ENCODE data around the gene CCDC197. TPM values are rescaled to one million over a fixed set of nuclear protein-coding genes. Genes with fewer than 3 reads are reported as not detected.

CCDC197 gene
- total RNA-seq, 1 donor from 2014 or later, result 1.2 TPM

- Histone ChIP-seq H3K36me3 (no peaks in the 10 kb centered on the region), H3K9me3 (replicated peaks) (no peaks in the 10 kb centered on the region), H3K27ac (replicated peaks) (no peak overlapping the region), H3K4me1 (peaks cover 7% of the 10 kb centered on the region), H3K4me3 (no peak overlapping the region), H3K27me3 (ENCODE audit: low read depth) (no peaks in the 10 kb centered on the region)
- TF ChIP-seq, protein P1, sequence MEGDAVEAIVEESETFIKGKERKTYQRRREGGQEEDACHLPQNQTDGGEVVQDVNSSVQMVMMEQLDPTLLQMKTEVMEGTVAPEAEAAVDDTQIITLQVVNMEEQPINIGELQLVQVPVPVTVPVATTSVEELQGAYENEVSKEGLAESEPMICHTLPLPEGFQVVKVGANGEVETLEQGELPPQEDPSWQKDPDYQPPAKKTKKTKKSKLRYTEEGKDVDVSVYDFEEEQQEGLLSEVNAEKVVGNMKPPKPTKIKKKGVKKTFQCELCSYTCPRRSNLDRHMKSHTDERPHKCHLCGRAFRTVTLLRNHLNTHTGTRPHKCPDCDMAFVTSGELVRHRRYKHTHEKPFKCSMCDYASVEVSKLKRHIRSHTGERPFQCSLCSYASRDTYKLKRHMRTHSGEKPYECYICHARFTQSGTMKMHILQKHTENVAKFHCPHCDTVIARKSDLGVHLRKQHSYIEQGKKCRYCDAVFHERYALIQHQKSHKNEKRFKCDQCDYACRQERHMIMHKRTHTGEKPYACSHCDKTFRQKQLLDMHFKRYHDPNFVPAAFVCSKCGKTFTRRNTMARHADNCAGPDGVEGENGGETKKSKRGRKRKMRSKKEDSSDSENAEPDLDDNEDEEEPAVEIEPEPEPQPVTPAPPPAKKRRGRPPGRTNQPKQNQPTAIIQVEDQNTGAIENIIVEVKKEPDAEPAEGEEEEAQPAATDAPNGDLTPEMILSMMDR (IDR thresholded peaks at IDR 0.05; ENCODE audit: borderline replicate concordance), result no peak
- intact Hi-C loops (cut with micrococcal nuclease), result no loop called here
- DNase-seq, result no peak
Observed at GRCh38 chr14:94028450-94028826, 31.3 kb downstream of the CCDC197 start.

GRCh38 chr14:94029265-94029664 is 32.2 kb downstream of the CCDC197 start:
- Histone ChIP-seq H3K27ac (replicated peaks) (no peak overlapping the region), H3K4me3 (no peak overlapping the region), H3K36me3 (no peaks in the 10 kb centered on the region), H3K4me1 (peaks cover 7% of the 10 kb centered on the region), H3K27me3 (ENCODE audit: low read depth) (no peaks in the 10 kb centered on the region), H3K9me3 (replicated peaks) (no peaks in the 10 kb centered on the region)
- TF ChIP-seq, protein P1 (IDR thresholded peaks at IDR 0.05; ENCODE audit: borderline replicate concordance), result no peak
- intact Hi-C loops (cut with micrococcal nuclease), result no loop called here
- no peak for DNase-seq

GRCh38 chr14:94029671-94030203 is 32.6 kb downstream of the CCDC197 start:
- Histone ChIP-seq H3K9me3 (replicated peaks) (no peaks in the 10 kb centered on the region), H3K4me3 (no peak overlapping the region), H3K27ac (replicated peaks) (no peak overlapping the region), H3K27me3 (ENCODE audit: low read depth) (no peaks in the 10 kb centered on the region), H3K4me1 (peaks cover 7% of the 10 kb centered on the region), H3K36me3 (no peaks in the 10 kb centered on the region)
- intact Hi-C loops (cut with micrococcal nuclease), result loop anchor here (10.0 kb wide), 1 partner anchor 105 kb away; no protein-coding TSS in a partner anchor
- TF ChIP-seq, protein P1 (IDR thresholded peaks at IDR 0.05; ENCODE audit: borderline replicate concordance), result no peak
- DNase-seq, result no peak

GRCh38 chr14:94030571-94030970 is 33.5 kb downstream of the CCDC197 start:
- H3K4me1 ChIP-seq, result peaks cover 7% of the 10 kb centered on the region
- H3K4me3 ChIP-seq, result no peak overlapping the region
- intact Hi-C loops (cut with micrococcal nuclease), result loop anchor here (10.0 kb wide), 1 partner anchor 104 kb away; no protein-coding TSS in a partner anchor
- H3K36me3 ChIP-seq, result no peaks in the 10 kb centered on the region
- TF ChIP-seq, protein P1 (IDR thresholded peaks at IDR 0.05; ENCODE audit: borderline replicate concordance), result no peak
- DNase-seq, result no peak
- no peak overlapping the region for H3K27ac ChIP-seq (replicated peaks)
- H3K27me3 ChIP-seq (ENCODE audit: low read depth), result no peaks in the 10 kb centered on the region
- H3K9me3 ChIP-seq (replicated peaks), result no peaks in the 10 kb centered on the region

DNA sequence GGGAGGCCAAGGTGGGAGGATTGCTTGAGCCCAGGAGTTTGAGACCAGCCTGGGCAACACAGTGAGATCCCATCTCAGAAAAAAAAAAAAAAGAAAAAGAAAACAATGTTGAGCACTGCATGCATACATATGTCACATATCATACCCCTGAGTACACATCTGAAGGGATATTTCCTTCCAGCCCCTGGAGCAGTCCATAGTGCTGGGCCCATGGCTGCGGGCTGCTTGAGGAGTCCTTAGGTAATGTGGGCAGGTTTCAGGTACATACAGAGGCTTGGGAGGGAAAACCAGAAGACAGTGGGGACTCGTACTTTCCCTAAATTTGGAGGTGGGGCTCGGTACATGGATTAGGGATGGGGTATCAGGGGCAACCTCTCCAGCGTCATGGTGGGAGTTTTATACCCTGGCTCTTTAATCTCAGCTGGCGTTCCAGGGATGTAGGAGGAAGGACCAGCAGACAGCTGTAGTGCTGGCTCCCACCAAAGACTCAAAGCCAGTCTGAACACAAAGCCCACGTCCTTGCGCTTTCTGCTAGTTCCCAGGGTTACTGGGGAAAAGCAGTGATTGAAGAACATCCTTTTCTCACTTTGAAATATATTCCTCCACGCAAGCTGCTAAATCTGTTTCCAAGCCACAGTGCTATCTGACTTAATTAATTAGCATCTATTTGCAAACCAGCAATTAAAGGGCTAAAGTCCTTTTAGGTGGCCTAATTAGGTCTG is 34.2 kb downstream of the CCDC197 start:
- H3K9me3 ChIP-seq (replicated peaks), result no peaks in the 10 kb centered on the region
- H3K36me3 ChIP-seq, result no peaks in the 10 kb centered on the region
- H3K4me1 ChIP-seq, result peaks cover 14% of the 10 kb centered on the region
- H3K27ac ChIP-seq (replicated peaks), result no peak overlapping the region
- TF ChIP-seq, protein P1 (IDR thresholded peaks at IDR 0.05; ENCODE audit: borderline replicate concordance), result no peak
- H3K4me3 ChIP-seq, result no peak overlapping the region
- intact Hi-C loops (cut with micrococcal nuclease), result loop anchor here (10.0 kb wide), 1 partner anchor 103 kb away; no protein-coding TSS in a partner anchor
- no peak for DNase-seq
- no peaks in the 10 kb centered on the region for H3K27me3 ChIP-seq (ENCODE audit: low read depth)

Measured in left ventricle myocardium inferior (tissue), 1 donor.